ENCODE results near the gene ZNF445. TPM values are rescaled to one million over a fixed set of nuclear protein-coding genes. Genes with fewer than 3 reads are reported as not detected.

Gene ZNF445
- total and polyA plus RNA-seq, 4 donors, result 2.1 to 8.7 (median 4.9) TPM

GRCh38 chr3:44402548-44402947 lies 74.9 kb downstream of the ZNF445 start:
- H3K27me3 ChIP-seq (ENCODE audit: control insufficient read depth in 4 of 4, insufficient read depth in 4 of 4, low read length in 3 of 4), result no peaks in the 10 kb centered on the region
- H3K4me1 ChIP-seq (ENCODE audit: control insufficient read depth in 4 of 4, insufficient read depth in 4 of 4, low read length in 3 of 4), result no peaks in the 10 kb centered on the region
- 97% methylated on average over 3 of the region's 3 CpGs for WGBS
- H3K27ac ChIP-seq (ENCODE audit: low read depth in 1 of 2, low read length in 2 of 2), result no peak overlapping the region
- H3K9ac ChIP-seq (ENCODE audit: low read depth in 1 of 2, low read length in 2 of 2), result no peak overlapping the region
- H3K9me3 ChIP-seq (ENCODE audit: control insufficient read depth in 4 of 4, low read length in 3 of 4), result no peaks in the 10 kb centered on the region
- H3K36me3 ChIP-seq (ENCODE audit: control insufficient read depth in 4 of 4, insufficient read depth in 3 of 4, low read depth in 1 of 4, low read length in 3 of 4), result peaks cover 1 to 25% (median 12%) of the 10 kb centered on the region in 4 donors
- TF ChIP-seq NR2F2 (IDR thresholded peaks at IDR 0.05), result no peak
- TF ChIP-seq CTCF (IDR thresholded peaks at IDR 0.05; ENCODE audit: low read depth, low read length, missing input control), result no peak
- TF ChIP-seq REST (IDR thresholded peaks at IDR 0.05), result no peak
- TF ChIP-seq MAX (IDR thresholded peaks at IDR 0.05), result no peak
- TF ChIP-seq HNF4A (conservative IDR thresholded peaks at IDR 0.05), result no peak
- TF ChIP-seq FOXA2 (IDR thresholded peaks at IDR 0.05), result no peak
- no peak for TF ChIP-seq HNF4G (IDR thresholded peaks at IDR 0.05)
- no peak for TF ChIP-seq YY1 (IDR thresholded peaks at IDR 0.05)
- no peak for TF ChIP-seq SP1 (IDR thresholded peaks at IDR 0.05)
- no peak for TF ChIP-seq JUND (IDR thresholded peaks at IDR 0.05)
- TF ChIP-seq EGR1 (IDR thresholded peaks at IDR 0.05; ENCODE audit: low read depth in 2 of 2), result no peak
- no peak for TF ChIP-seq RAD21 (IDR thresholded peaks at IDR 0.05)
- no peak for TF ChIP-seq FOXA1 (IDR thresholded peaks at IDR 0.05)
- TF ChIP-seq, protein P1, sequence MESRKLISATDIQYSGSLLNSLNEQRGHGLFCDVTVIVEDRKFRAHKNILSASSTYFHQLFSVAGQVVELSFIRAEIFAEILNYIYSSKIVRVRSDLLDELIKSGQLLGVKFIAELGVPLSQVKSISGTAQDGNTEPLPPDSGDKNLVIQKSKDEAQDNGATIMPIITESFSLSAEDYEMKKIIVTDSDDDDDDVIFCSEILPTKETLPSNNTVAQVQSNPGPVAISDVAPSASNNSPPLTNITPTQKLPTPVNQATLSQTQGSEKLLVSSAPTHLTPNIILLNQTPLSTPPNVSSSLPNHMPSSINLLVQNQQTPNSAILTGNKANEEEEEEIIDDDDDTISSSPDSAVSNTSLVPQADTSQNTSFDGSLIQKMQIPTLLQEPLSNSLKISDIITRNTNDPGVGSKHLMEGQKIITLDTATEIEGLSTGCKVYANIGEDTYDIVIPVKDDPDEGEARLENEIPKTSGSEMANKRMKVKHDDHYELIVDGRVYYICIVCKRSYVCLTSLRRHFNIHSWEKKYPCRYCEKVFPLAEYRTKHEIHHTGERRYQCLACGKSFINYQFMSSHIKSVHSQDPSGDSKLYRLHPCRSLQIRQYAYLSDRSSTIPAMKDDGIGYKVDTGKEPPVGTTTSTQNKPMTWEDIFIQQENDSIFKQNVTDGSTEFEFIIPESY (IDR thresholded peaks at IDR 0.05), result no peak
- no peak for TF ChIP-seq RXRA (IDR thresholded peaks at IDR 0.05)
- TF ChIP-seq, protein P2, sequence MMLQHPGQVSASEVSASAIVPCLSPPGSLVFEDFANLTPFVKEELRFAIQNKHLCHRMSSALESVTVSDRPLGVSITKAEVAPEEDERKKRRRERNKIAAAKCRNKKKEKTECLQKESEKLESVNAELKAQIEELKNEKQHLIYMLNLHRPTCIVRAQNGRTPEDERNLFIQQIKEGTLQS (IDR thresholded peaks at IDR 0.05), result no peak
- H3K4me3 ChIP-seq (ENCODE audit: low read depth in 1 of 3, low read length in 3 of 3), result no peak overlapping the region
- DNase-seq (ENCODE audit: low spot score), result no peak

- no peak for DNase-seq (ENCODE audit: low spot score)
- no peaks in the 10 kb centered on the region for H3K27me3 ChIP-seq (ENCODE audit: control insufficient read depth in 4 of 4, insufficient read depth in 4 of 4, low read length in 3 of 4)
- no peaks in the 10 kb centered on the region for H3K9me3 ChIP-seq (ENCODE audit: control insufficient read depth in 4 of 4, low read length in 3 of 4)
- H3K4me3 ChIP-seq (ENCODE audit: low read depth in 1 of 3, low read length in 3 of 3), result no peak overlapping the region
- WGBS, result 66% methylated on average over 2 of the region's 2 CpGs
- peaks cover 1 to 26% (median 18%) of the 10 kb centered on the region in 4 donors for H3K36me3 ChIP-seq (ENCODE audit: control insufficient read depth in 4 of 4, insufficient read depth in 3 of 4, low read depth in 1 of 4, low read length in 3 of 4)
- H3K4me1 ChIP-seq (ENCODE audit: control insufficient read depth in 4 of 4, insufficient read depth in 4 of 4, low read length in 3 of 4), result peaks cover 0 to 4% (median under 1%) of the 10 kb centered on the region in 4 donors
- no peak overlapping the region for H3K9ac ChIP-seq (ENCODE audit: low read depth in 1 of 2, low read length in 2 of 2)
- no peak overlapping the region for H3K27ac ChIP-seq (ENCODE audit: low read depth in 1 of 2, low read length in 2 of 2)
- TF ChIP-seq SP1 (IDR thresholded peaks at IDR 0.05), result no peak
- TF ChIP-seq YY1 (IDR thresholded peaks at IDR 0.05), result no peak
- TF ChIP-seq HNF4G (IDR thresholded peaks at IDR 0.05), result no peak
- TF ChIP-seq GABPA (IDR thresholded peaks at IDR 0.05 in 1 of 2, conservative IDR thresholded peaks at IDR 0.05 in 1 of 2), result no peak
- TF ChIP-seq FOXA1 (IDR thresholded peaks at IDR 0.05), result no peak
- TF ChIP-seq TAF1 (conservative IDR thresholded peaks at IDR 0.05), result no peak
- no peak for TF ChIP-seq MAX (IDR thresholded peaks at IDR 0.05)
- no peak for TF ChIP-seq REST (IDR thresholded peaks at IDR 0.05)
- TF ChIP-seq RAD21 (IDR thresholded peaks at IDR 0.05), result no peak
- TF ChIP-seq RXRA (IDR thresholded peaks at IDR 0.05), result no peak
- TF ChIP-seq EGR1 (IDR thresholded peaks at IDR 0.05; ENCODE audit: low read depth in 2 of 2), result no peak
- TF ChIP-seq HNF4A (conservative IDR thresholded peaks at IDR 0.05), result no peak
Measured at GRCh38 chr3:44400771-44401170, 76.7 kb downstream of the ZNF445 start.
